AG10803 (cell line): ENCODE data around the gene RFNG.

ENCODE experiments used
- DNase-seq: peaks from one replicate; pipeline ENCODE4 v3.0.0; 2010; ENCODE audit warnings: low read depth
- H3K4me3 ChIP-seq: 2 replicates; pipeline ENCODE4 v1.5.1; 2011; ENCODE audit warnings: mild to moderate bottlenecking, low read length, control low read depth
- TF ChIP-seq, protein P1 (sequence below): conservative IDR thresholded peaks from 2 replicates; pipeline ENCODE4 v1.5.1; 2011; ENCODE audit warnings: mild to moderate bottlenecking, low read length, control low read depth, inconsistent platforms

Gene RFNG, protein sequence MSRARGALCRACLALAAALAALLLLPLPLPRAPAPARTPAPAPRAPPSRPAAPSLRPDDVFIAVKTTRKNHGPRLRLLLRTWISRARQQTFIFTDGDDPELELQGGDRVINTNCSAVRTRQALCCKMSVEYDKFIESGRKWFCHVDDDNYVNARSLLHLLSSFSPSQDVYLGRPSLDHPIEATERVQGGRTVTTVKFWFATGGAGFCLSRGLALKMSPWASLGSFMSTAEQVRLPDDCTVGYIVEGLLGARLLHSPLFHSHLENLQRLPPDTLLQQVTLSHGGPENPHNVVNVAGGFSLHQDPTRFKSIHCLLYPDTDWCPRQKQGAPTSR

DNA sequence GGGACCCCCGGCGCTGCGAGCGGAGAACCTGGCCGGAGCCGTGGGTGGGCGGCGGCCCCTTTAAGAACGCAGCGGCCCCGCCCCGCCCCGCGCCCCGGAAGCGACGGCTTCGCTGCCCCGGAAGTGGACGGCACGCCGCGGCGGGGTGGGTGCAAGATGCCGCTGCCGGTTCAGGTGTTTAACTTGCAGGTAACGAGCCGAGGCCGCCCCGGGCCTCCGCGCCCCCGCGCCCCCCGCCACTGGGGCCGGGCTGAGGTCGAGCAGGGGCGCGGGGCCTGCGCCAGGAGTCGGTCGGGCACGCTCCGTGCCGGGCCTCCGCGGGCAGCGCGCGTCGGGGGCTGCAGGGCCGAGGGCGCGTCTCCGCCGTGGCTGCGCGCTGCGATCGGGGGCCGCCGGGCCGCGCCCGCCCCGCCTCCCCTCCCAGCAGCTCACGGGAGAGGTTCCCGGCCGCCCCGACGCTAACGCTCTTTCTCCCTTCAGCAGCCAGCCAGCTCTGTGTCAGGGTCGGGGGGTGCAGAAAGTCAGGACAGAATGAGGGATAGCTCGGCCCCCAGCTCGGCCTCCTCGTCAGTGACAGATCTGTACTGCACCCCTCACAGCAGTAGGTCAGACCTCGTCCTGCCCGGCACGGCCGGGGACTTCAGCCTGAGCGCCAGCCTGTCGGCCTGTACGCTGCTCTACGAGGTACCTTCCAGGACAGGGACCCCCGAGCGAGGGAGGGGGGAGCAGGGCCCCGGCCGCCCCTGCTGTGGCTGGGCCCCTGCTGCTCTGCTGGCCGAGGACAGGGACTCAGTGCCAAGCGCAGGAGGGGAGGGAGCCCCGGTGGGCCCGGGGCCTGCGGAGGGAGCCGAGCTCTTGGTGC, at the start of gene RFNG, which contains the start of gene GPS1:
Gene RFNG (minus strand): TSS at position 36 of the 862 bp plus-strand sequence. CDS start 45 bp downstream, outside the sequence.
Gene GPS1 (plus strand): TSS at position 123 of the 862 bp plus-strand sequence. CDS start 34 bp downstream, at position 157.
- peak; percentile 47 for DNase-seq
- peak within 1 kb of the TSS; percentile 80 for H3K4me3 ChIP-seq
- TF ChIP-seq, protein P1, sequence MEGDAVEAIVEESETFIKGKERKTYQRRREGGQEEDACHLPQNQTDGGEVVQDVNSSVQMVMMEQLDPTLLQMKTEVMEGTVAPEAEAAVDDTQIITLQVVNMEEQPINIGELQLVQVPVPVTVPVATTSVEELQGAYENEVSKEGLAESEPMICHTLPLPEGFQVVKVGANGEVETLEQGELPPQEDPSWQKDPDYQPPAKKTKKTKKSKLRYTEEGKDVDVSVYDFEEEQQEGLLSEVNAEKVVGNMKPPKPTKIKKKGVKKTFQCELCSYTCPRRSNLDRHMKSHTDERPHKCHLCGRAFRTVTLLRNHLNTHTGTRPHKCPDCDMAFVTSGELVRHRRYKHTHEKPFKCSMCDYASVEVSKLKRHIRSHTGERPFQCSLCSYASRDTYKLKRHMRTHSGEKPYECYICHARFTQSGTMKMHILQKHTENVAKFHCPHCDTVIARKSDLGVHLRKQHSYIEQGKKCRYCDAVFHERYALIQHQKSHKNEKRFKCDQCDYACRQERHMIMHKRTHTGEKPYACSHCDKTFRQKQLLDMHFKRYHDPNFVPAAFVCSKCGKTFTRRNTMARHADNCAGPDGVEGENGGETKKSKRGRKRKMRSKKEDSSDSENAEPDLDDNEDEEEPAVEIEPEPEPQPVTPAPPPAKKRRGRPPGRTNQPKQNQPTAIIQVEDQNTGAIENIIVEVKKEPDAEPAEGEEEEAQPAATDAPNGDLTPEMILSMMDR = no peak

DNA sequence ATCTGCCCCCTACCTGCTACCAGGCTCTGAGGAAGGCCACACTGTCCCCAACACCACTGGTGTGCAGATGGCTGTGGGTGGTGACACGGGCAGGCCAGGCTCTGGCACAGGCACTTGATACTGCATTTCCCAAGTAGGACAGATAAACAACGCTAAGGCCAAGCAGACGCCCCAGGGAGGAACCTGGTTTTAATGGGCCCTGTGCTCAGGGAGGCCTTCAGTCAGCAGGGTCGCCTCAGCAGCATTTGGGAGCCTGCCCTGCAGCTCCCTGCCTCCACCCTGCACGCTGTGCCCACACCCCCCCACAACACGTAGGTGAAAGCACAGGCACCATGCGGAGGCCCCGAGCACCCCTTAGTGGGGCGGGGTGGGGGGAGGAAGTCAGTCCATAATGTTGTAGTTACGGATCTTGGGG, 49.7 kb upstream of the RFNG start:
- TF ChIP-seq, protein P1 = no peak
- H3K4me3 ChIP-seq = no peak overlapping the region
- DNase-seq = no peak

DNA sequence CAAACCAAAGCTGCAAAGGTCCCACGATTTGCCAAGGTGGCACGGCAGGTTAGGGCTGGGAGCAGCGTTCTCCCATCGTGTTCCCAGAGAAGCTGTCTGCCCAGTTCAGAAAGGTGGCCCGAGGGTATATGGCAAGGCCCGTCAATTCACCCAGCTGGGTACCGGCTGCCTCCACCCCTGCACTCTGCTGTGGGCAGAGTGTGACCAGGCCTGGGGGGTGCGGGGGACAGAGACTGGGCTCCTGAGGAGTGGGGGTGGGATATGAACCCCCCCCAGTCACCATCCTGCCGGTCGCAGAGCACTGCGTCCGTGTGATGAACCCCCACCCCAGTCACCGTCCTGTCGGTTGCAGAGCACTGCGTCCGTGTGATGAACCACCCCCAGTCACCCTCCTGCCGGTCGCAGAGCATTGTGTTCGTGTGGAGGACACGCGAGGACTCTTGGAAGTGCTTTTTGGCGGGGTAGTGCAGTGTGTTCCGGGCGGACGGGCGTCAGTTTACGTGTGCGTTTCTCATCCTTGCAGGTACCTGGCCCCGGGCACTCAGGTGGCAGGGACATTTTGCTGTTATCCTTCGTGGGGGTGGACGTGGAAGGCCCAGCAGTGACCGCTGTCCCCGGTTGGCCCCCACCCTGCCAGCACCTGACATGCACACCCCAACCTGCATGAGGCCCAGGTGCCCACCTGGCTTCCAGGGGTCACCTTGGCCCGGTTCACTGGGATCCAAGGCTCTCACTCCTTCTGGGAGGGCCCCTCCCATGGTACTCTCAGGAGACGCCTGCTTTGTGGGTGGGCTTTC, 49.1 kb upstream of the RFNG start:
- no peak overlapping the region for H3K4me3 ChIP-seq
- TF ChIP-seq, protein P1 = no peak
- no peak for DNase-seq

DNA sequence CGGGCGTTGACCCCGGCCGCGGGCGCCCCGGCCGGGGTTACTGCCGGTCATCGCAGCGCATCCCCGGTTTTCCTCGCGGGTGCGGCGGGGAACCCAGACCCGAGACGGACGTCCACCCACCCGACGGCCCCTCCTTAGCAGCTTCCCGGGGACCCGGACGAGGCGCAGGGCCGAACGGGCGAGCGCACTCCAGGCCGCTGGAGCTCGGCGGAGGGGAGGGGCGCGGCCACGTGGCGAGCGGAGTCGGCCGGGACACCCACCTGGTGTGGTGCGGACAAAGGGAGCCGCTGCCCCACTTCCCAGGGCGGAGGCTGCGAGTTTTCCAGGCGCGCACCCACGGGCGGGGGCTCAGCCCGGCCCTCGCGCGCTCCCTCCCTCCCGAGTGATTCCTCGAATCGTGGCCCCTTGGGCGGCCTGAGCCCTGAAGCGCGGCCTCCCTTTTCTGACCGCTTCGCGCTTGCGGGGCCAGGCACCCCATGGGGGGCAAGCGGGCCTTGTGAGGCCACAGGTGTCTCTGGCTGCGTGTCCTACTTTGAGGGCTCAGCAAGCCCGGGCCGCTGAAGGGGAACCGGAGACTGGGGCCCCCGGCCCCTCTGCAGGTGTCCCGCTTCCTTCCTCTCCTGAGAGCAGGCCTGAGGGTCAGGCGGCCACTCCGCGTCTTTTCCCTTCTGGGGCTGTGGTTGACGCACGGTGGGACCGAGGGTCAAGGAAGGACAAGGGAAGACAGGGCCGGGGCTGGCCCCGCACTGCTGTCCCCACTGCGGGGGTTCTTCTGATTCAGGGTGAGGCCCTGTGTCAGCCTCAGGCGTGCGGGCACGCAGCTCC, 47.5 kb upstream of the RFNG start:
- peak overlapping the region; percentile 59 for H3K4me3 ChIP-seq
- TF ChIP-seq, protein P1 = no peak
- no peak for DNase-seq

DNA sequence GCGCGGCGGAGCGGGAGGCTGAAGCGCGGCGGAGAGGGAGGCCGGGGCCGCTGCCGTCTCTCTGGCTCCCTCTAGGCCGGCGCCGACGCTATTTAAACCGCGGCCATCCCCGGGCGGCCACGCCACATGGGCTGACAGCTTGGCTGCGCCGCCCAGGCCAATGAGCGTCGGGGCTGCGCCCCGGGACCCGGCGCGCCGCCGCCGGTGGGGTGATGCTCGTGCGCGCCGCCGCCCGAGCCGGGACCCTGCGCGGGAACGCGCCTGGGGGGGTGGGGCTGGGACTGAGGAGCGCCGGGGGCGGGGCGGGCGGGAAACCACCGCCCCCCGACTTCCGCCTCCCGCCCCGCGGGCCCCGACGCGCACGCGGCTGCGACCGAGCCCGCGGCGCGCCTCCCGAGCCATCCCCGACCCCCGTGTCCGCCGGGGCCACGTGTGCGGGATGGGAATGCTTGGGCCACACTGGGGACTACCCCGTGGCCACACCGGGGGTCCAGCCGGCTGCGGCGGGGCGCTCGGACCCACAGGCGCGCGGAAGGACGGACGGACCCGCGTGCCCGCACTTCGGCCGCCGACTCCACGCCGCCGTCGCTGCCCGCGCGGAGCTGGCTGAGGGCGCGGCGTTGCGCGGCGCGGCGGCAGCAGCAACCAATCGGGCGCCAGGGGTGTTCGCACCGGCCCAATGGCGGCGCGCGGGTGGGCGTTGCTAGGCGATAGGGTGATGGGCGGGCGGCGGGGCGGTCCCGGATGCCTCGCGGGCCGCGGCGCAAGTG, 46.7 kb upstream of the RFNG start, which contains the start of gene FASN:
Gene FASN (minus strand): TSS at position 68 of the 770 bp plus-strand sequence. CDS start 1,791 bp downstream, outside the sequence.
- peak within 1 kb of the TSS; percentile 72 for H3K4me3 ChIP-seq
- TF ChIP-seq, protein P1 = peak; percentile 36
- DNase-seq = peak; percentile 95

DNA sequence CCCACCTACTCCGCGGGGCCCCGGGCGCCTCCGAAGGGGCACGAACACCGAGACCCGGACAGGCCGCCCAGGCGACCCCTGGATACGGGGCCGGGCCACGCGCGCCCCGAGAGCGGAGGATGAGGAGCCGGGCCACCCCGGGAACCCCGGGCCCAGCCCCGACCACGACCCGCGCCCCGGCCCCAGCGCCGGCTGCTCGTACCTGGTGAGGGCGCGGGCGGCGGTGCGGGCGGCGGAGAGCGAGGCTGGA, 46.2 kb upstream of the RFNG start:
- no peak for DNase-seq
- TF ChIP-seq, protein P1 = no peak
- H3K4me3 ChIP-seq = peak overlapping the region; percentile 72
